ENCODE results near the gene MINDY4. TPM values are rescaled to one million over a fixed set of nuclear protein-coding genes. Genes with fewer than 3 reads are reported as not detected.

The MINDY4 gene
- total RNA-seq, 1 donor, result 10.5 TPM

GRCh38 chr7:30841025-30841735, 70.0 kb downstream of the MINDY4 start:
- Histone ChIP-seq H3K36me3 (ENCODE audit: insufficient read depth, low read length) (no peaks in the 10 kb centered on the region), H3K9me3 (ENCODE audit: low read depth, low read length) (no peaks in the 10 kb centered on the region), H3K4me2 (ENCODE audit: insufficient read depth, low read length) (no peak overlapping the region), H3K27ac (ENCODE audit: low read depth, low read length) (no peak overlapping the region), H3K4me3 (ENCODE audit: insufficient read depth, low read length) (no peak overlapping the region), H3K4me1 (ENCODE audit: insufficient read depth, low read length) (no peaks in the 10 kb centered on the region), H2AFZ (ENCODE audit: low read length) (no peak overlapping the region), H3K79me2 (ENCODE audit: insufficient read depth, low read length) (no peaks in the 10 kb centered on the region), H4K20me1 (ENCODE audit: insufficient read depth, low read length) (no peaks in the 10 kb centered on the region), H3K27me3 (ENCODE audit: insufficient read depth, low read length) (no peaks in the 10 kb centered on the region)
- no peak for TF ChIP-seq CTCF (IDR thresholded peaks at IDR 0.05; ENCODE audit: extremely low read depth, low read depth, low read length)
- peak; percentile 35 for DNase-seq (ENCODE audit: insufficient read length, low spot score, missing footprints)

DNA sequence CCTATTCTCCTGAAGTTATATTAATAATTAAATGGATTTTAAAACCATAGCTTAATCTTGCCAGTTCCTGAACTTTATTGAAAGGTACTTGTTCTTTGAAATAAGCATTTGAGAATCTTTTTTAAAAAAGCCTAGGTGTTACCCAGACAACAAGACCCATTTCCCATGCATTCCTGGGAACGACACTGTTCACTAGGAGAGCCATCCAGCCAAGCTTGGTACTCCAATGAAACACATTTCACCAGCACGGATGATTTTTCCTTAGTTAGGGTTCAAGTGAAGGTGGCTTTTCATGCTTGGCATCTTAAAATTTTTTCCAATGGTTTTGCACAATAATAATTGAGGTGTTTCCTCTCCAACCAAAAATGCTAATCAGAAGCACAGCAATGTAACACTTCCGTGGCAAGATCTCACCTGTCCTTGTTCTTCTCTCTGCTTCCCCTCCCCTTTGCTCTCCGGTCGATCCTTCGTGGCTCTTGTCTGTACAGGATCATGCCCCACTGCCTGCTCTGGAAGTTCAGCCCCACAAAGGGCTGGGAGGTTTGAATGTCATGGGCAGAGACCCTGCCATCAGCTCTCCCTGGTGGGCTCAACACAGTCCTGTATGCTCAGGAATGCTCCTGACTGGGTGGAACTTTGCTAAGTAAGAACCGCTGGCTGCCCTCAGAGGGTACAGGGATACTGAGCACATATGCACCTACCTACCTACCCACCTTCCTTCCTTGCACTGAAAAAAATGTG, 70.8 kb downstream of the MINDY4 start:
- no peaks in the 10 kb centered on the region for H3K9me3 ChIP-seq (ENCODE audit: low read depth, low read length)

GRCh38 chr7:30842542-30843451, 71.6 kb downstream of the MINDY4 start:
- H3K9me3 ChIP-seq (ENCODE audit: low read depth, low read length), result no peaks in the 10 kb centered on the region
- H4K20me1 ChIP-seq (ENCODE audit: insufficient read depth, low read length), result no peaks in the 10 kb centered on the region
- no peaks in the 10 kb centered on the region for H3K27me3 ChIP-seq (ENCODE audit: insufficient read depth, low read length)
- H2AFZ ChIP-seq (ENCODE audit: low read length), result no peak overlapping the region
- H3K79me2 ChIP-seq (ENCODE audit: insufficient read depth, low read length), result no peaks in the 10 kb centered on the region
- H3K27ac ChIP-seq (ENCODE audit: low read depth, low read length), result no peak overlapping the region
- no peaks in the 10 kb centered on the region for H3K4me1 ChIP-seq (ENCODE audit: insufficient read depth, low read length)
- no peak for TF ChIP-seq CTCF (IDR thresholded peaks at IDR 0.05; ENCODE audit: extremely low read depth, low read depth, low read length)
- no peak overlapping the region for H3K4me3 ChIP-seq (ENCODE audit: insufficient read depth, low read length)
- H3K36me3 ChIP-seq (ENCODE audit: insufficient read depth, low read length), result no peaks in the 10 kb centered on the region
- no peak overlapping the region for H3K4me2 ChIP-seq (ENCODE audit: insufficient read depth, low read length)
- DNase-seq (ENCODE audit: insufficient read length, low spot score, missing footprints), result peak; percentile 14

More for the DNA sequence above, 70.8 kb downstream of the MINDY4 start:
- no peak for TF ChIP-seq CTCF (IDR thresholded peaks at IDR 0.05; ENCODE audit: extremely low read depth, low read depth, low read length)
- Histone ChIP-seq H2AFZ (ENCODE audit: low read length) (no peak overlapping the region), H3K4me3 (ENCODE audit: insufficient read depth, low read length) (no peak overlapping the region), H3K4me1 (ENCODE audit: insufficient read depth, low read length) (no peaks in the 10 kb centered on the region), H4K20me1 (ENCODE audit: insufficient read depth, low read length) (no peaks in the 10 kb centered on the region), H3K36me3 (ENCODE audit: insufficient read depth, low read length) (no peaks in the 10 kb centered on the region), H3K79me2 (ENCODE audit: insufficient read depth, low read length) (no peaks in the 10 kb centered on the region), H3K27ac (ENCODE audit: low read depth, low read length) (no peak overlapping the region), H3K27me3 (ENCODE audit: insufficient read depth, low read length) (no peaks in the 10 kb centered on the region), H3K4me2 (ENCODE audit: insufficient read depth, low read length) (no peak overlapping the region)
- DNase-seq (ENCODE audit: insufficient read length, low spot score, missing footprints), result peak; percentile 68
